HUDEP-2 (cell line): ENCODE measurements around the gene PGLYRP3.

Experiments
- DNase-seq, 76 experiments: peaks; one replicate each; lab custom pipeline; 2025; ENCODE audit not compliant: unreplicated experiment in 76 of 76; lab: John Stamatoyannopoulos, UW

The PGLYRP3 gene

GRCh38 chr1:153262462-153263157 is 50.1 kb downstream of the PGLYRP3 start:
- no peak for DNase-seq

DNA sequence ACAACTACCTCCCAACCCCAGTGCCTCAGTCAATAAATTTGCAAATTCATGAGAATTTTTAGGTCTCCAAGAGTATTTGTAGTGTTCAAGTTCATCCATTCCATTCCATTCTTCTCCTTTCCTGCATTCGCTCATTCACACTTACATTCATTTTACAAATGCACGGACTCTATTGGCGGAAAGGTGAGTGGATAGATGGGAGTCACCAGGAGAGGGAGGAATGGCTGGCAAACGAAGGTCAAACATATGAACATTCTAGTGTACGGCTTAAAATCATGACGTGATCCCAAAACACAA is 50.7 kb downstream of the PGLYRP3 start:
- no peak for DNase-seq

- DNase-seq = peak in 9 of 76 experiments; percentile 1 to 26 (median 10)
Measured at GRCh38 chr1:153261281-153262069, 51.3 kb downstream of the PGLYRP3 start.

DNA sequence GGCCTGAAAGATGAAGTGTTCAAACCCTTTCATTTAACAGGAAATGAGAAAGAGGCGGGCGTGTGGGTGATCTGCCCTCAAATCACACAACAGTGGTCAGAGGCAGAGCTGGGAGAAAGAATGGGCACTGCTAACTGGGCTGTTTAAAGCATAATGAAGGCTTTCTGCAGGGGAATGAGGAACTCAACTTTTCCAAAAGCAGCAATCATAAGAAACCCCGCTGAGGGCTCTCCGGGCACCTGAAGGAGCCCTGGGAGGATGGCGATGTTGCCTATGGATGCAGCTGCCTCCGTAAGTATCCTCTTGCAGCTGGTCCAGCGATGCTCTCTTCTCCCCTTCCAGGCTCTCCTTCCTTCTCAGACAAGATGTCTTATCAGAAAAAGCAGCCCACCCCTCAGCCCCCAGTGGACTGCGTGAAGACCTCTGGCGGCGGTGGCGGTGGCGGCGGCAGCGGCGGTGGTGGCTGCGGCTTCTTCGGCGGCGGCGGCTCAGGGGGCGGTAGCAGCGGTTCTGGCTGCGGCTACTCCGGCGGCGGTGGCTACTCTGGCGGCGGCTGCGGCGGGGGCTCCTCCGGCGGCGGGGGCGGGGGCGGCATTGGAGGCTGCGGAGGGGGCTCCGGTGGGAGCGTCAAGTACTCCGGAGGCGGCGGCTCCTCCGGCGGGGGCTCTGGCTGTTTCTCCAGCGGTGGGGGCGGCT is 52.0 kb downstream of the PGLYRP3 start:
- DNase-seq = no peak

DNA sequence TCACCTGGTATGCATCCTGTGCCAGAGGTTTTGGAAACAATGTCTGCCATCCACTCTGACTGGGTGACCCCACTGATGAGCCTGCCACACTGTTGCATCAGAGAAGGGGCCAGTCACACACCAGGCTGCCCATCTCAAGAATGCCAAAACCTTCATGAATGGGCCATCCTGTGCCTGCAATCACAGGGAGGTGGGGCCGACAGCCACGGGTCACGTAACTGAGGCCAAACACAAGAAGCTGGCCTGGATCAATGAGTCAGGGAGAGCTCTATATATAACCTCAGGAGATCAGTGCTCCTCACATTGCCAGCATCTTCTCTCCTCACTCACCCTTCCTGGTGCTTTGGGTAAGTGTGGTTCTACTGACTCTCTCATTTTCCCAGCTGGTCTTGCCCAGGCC is 53.4 kb downstream of the PGLYRP3 start, which contains the start of gene LORICRIN:
LORICRIN (plus strand) TSS at position 301 of the 400 bp plus-strand sequence. CDS start 1,263 bp downstream, outside the sequence.
- DNase-seq = no peak

GRCh38 chr1:153253693-153254092 is 59.1 kb downstream of the PGLYRP3 start:
- no peak for DNase-seq

DNA sequence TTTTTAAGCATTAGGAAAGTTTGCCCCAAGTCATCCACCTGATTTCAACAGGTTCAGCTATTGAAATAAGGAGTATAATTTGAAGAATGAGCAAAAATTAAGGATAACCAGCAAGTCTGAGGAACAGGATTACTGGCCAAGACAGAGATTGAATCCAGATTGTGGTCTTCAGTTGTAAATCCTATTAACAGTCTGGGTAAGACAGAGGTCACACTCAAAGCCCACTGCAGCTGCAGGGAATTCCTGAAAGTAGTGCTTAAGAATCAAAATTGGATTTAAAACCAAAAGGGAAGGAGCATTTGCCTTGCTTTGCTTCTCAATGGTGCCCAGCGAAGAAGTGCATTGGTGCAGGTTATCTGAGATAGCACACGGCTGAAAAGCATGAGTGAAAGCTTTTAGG is 59.7 kb downstream of the PGLYRP3 start:
- no peak for DNase-seq

- no peak for DNase-seq
Measured at GRCh38 chr1:153251988-153252387, 60.8 kb downstream of the PGLYRP3 start.

DNA sequence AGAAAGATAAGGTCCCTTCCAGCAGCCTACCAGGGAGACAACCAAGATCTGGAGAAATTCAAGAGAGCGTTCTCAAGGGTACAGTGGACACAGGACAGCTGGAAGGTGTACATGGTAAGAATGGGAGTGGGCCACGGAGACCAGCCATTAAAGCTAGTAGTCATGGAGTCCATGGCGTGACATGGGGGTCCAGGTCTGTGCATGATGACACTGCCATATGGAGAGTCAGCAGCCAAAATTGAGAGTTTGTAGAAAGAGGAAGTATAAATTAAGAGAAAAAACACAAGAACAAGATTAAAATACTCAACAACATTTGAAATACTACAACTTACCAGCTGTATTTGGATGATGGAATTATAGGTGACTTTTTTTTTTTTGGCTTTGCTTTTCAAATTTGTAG is 61.2 kb downstream of the PGLYRP3 start:
- DNase-seq = no peak

DNA sequence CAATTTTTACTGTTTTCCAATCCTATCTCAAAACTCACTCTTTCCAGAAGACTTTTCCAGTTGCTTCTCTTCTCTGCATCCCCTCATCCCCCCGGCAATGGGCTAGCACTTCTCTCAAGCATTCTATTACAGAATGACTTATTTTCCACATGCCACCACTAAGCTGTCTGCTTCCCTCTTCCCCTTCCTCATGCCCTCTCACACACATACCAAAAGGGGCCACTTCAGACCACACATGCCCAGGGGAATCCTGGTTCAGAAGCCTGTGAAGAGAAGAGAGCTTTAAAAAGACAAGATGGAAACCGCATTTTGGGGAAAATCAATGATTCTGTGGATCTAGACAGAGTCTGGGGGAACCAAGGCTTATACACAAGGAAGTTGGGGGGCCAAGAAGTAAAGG is 61.7 kb downstream of the PGLYRP3 start:
- DNase-seq = no peak

DNA sequence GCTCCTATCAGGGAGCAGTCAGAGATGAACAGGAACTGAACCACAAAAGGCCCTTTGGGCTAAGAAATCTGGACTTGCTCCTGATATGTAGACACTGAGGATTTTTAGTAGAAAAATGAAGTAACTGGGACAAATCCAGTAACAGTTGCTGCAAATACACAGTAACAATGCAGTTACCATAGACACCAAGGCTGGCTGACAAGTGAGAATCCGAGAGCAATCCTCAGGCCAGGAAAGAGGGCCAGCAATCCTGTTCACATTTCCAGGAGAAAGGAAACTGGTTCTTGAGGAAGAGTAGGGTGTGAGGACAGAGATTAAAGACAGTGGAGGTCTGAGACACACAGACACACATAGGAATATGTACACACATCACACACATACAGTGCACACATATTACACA is 62.6 kb downstream of the PGLYRP3 start:
- DNase-seq = no peak

- DNase-seq = no peak
Measured at GRCh38 chr1:153248176-153248879, 64.4 kb downstream of the PGLYRP3 start.
